Endodermal cell (in vitro differentiated cells): Measurements from ENCODE around the gene IL1RL1. TPM values are rescaled to one million over a fixed set of nuclear protein-coding genes. Genes with fewer than 3 reads are reported as not detected.

Source experiments
- DNase-seq: peaks from one replicate; pipeline ENCODE4 v3.0.0-alpha.2; 2017
- H3K27ac ChIP-seq: 2 replicates; pipeline ENCODE4 v1.5.1; 2013; ENCODE audit warnings: mild to moderate bottlenecking, low read depth, low read length, moderate library complexity
- H3K27me3 ChIP-seq: 2 replicates; pipeline ENCODE4 v1.6.1; 2013; ENCODE audit warnings: mild to moderate bottlenecking, low read length, moderate library complexity; ENCODE audit not compliant: insufficient read depth, control insufficient read depth, poor library complexity, severe bottlenecking
- H3K36me3 ChIP-seq: 2 replicates; pipeline ENCODE4 v1.7.0; 2013; ENCODE audit warnings: mild to moderate bottlenecking, low read length, moderate library complexity; ENCODE audit not compliant: control insufficient read depth, insufficient read depth
- H3K4me1 ChIP-seq: one replicate; pipeline ENCODE4 v1.7.0; 2013; ENCODE audit warnings: low read length; ENCODE audit not compliant: control insufficient read depth, insufficient read depth
- H3K4me3 ChIP-seq: 2 replicates; pipeline ENCODE4 v1.5.1; 2013; ENCODE audit warnings: mild to moderate bottlenecking, low read length, moderate library complexity
- H3K9ac ChIP-seq: 2 replicates; pipeline ENCODE4 v1.6.1; 2013; ENCODE audit warnings: mild to moderate bottlenecking, low read length, moderate library complexity; ENCODE audit not compliant: poor library complexity, severe bottlenecking; ENCODE audit errors: extremely low read depth
- H3K9me3 ChIP-seq: 2 replicates; pipeline ENCODE4 v1.6.1; 2013; ENCODE audit warnings: mild to moderate bottlenecking, low read length, moderate library complexity; ENCODE audit not compliant: control insufficient read depth
- H3K27ac Mint-ChIP-seq: 2 replicates; pipeline ENCODE4 v1.8.0; 2020; ENCODE audit warnings: mixed read lengths
- H3K27me3 Mint-ChIP-seq: 2 replicates; pipeline ENCODE4 v1.8.0; 2021; ENCODE audit warnings: mild to moderate bottlenecking, mixed read lengths; ENCODE audit not compliant: insufficient read depth
- H3K36me3 Mint-ChIP-seq: 2 replicates; pipeline ENCODE4 v1.8.0; 2020; ENCODE audit warnings: low read depth, mixed read lengths
- H3K4me1 Mint-ChIP-seq: 2 replicates; pipeline ENCODE4 v1.8.0; 2020; ENCODE audit warnings: mixed read lengths
- H3K4me3 Mint-ChIP-seq: 2 replicates; pipeline ENCODE4 v1.8.0; 2020; ENCODE audit warnings: mild to moderate bottlenecking, moderate library complexity, mixed read lengths
- H3K9me3 Mint-ChIP-seq: 2 replicates; pipeline ENCODE4 v1.8.0; 2020; ENCODE audit warnings: mild to moderate bottlenecking, mixed read lengths
- WGBS, 2 experiments: methylation state at CpG; one replicate each; pipeline versions ENCODE4 v1.1.5 to v1.1.7; 2013; ENCODE audit warnings: missing lambda C conversion rate in 2 of 2, mixed read lengths in 1 of 2; ENCODE audit not compliant: insufficient coverage in 1 of 2, insufficient read length in 1 of 2; 5-methylcytosine and 5-hydroxymethylcytosine counted together
- total RNA-seq, 2 donors: library from RNA; stranded (reverse); fragmentation: NEBNext Ultra II Directional in 1 of 2; extraction: Animal tissue kit (Norgen Biotek cat#: 25700) in 1 of 2; gene quantifications; 2 replicates in 1 of 2; 3 replicates in 1 of 2; pipeline ENCODE4 v1.2.1, GENCODE V29; 2021
- TF ChIP-seq, protein P1 (sequence below): fragments of 200-600 bp; sonication (generic); conservative IDR thresholded peaks from 2 replicates; pipeline ENCODE4 v1.5.0; 2021; ENCODE audit warnings: antibody characterized with exemption, mild to moderate bottlenecking

IL1RL1 gene
- total RNA-seq, 2 donors from 2014 or later: 0.75 to 0.84 TPM

DNA sequence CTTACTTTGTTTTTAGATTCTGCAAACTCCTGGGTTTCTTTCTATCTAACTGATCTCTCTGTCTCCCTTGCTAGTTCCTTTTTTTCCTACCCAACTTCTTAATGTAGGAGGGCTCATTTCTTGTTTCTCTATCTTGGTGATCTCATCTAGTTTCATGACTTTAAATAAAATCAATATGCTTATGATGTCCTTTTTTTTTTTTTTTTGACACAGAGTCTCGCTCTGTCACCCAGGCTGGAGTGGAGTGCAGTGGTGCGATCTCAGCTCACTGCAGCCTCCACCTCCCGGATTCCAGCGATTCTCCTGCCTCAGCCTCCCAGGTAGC is 42.2 kb upstream of the IL1RL1 start:
- no peaks in the 10 kb centered on the region for H3K4me1 ChIP-seq
- 96 to 100% methylated on average over 2 to 4 of the region's 4 CpGs for WGBS, 2 experiments
- no peak overlapping the region for H3K4me3 Mint-ChIP-seq
- TF ChIP-seq, protein P1, sequence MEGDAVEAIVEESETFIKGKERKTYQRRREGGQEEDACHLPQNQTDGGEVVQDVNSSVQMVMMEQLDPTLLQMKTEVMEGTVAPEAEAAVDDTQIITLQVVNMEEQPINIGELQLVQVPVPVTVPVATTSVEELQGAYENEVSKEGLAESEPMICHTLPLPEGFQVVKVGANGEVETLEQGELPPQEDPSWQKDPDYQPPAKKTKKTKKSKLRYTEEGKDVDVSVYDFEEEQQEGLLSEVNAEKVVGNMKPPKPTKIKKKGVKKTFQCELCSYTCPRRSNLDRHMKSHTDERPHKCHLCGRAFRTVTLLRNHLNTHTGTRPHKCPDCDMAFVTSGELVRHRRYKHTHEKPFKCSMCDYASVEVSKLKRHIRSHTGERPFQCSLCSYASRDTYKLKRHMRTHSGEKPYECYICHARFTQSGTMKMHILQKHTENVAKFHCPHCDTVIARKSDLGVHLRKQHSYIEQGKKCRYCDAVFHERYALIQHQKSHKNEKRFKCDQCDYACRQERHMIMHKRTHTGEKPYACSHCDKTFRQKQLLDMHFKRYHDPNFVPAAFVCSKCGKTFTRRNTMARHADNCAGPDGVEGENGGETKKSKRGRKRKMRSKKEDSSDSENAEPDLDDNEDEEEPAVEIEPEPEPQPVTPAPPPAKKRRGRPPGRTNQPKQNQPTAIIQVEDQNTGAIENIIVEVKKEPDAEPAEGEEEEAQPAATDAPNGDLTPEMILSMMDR: no peak
- peaks cover 6% of the 10 kb centered on the region for H3K9me3 ChIP-seq
- peaks cover 11% of the 10 kb centered on the region for H3K27me3 Mint-ChIP-seq
- no peak overlapping the region for H3K27ac ChIP-seq
- no peaks in the 10 kb centered on the region for H3K27me3 ChIP-seq
- H3K4me1 Mint-ChIP-seq: peaks cover 2% of the 10 kb centered on the region
- no peaks in the 10 kb centered on the region for H3K36me3 Mint-ChIP-seq
- H3K9ac ChIP-seq: no peak overlapping the region
- H3K27ac Mint-ChIP-seq: no peak overlapping the region
- no peaks in the 10 kb centered on the region for H3K36me3 ChIP-seq
- no peak overlapping the region for H3K4me3 ChIP-seq
- no peak for DNase-seq
- no peaks in the 10 kb centered on the region for H3K9me3 Mint-ChIP-seq

DNA sequence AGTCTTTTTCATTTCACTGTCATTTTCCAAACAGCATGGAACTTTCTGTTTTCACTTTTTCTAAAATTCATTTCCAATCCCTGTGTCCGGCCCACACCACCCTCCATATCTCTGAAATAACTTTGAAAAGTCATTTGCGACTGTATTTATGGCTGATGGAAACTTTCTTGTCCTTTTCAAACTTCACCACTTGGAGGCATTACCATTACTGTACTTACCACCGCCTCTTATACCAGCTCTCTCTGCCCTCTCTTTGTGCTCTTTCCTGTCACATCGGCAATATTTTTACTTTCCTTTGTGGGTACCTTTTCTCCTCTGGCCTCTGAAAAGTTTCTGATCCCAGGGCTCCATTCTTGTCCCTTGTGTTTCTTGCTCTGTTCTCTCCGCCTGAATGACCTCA is 39.5 kb upstream of the IL1RL1 start:
- no peak overlapping the region for H3K27ac ChIP-seq
- Mint-ChIP-seq H3K9me3 (peaks cover 24% of the 10 kb centered on the region), H3K4me3 (no peak overlapping the region), H3K36me3 (peaks cover 4% of the 10 kb centered on the region), H3K27me3 (peaks cover 11% of the 10 kb centered on the region), H3K4me1 (peaks cover 11% of the 10 kb centered on the region), H3K27ac (no peak overlapping the region)
- TF ChIP-seq, protein P1: peak; percentile 45
- peaks cover 28% of the 10 kb centered on the region for H3K9me3 ChIP-seq
- DNase-seq: no peak
- H3K27me3 ChIP-seq: no peaks in the 10 kb centered on the region
- no peaks in the 10 kb centered on the region for H3K36me3 ChIP-seq
- 87 to 92% methylated on average over 4 to 5 of the region's 5 CpGs for WGBS, 2 experiments
- H3K4me1 ChIP-seq: peaks cover 10% of the 10 kb centered on the region
- H3K9ac ChIP-seq: no peak overlapping the region
- H3K4me3 ChIP-seq: no peak overlapping the region

DNA sequence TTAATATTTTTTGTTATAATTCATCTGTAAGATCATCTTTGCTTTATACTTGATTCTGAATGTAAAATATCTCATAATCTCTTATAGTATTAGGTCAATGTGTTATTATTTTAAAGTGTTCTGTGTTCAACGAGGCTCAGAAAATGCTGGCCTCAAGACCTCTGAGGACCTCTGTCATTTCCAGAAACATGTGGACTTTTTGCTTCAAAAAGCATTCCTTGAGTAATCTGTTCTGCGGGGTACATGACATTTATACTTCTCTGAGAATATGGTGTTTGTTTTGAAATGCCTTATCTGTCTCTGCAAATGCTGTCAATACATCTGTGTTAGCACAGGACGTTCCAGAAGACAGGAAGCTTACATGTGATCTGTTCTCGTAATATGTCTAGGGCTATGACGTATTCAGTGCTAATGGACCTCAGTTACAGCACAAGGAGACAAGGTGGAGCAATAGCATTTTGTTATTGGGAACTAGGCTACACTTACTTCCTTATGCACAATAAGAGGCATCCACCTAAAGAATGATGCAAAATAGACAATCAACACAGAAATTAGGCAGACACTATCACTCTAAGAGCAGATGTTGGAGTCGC is 37.6 kb upstream of the IL1RL1 start:
- WGBS, 2 experiments: 93 to 94% methylated on average over 5 to 6 of the region's 6 CpGs

More for the DNA sequence above, 37.6 kb upstream of the IL1RL1 start:
- H3K27ac Mint-ChIP-seq: no peak overlapping the region
- peaks cover 24% of the 10 kb centered on the region for H3K9me3 Mint-ChIP-seq
- DNase-seq: no peak
- peaks cover 28% of the 10 kb centered on the region for H3K9me3 ChIP-seq
- no peak overlapping the region for H3K9ac ChIP-seq
- H3K27me3 Mint-ChIP-seq: peaks cover 11% of the 10 kb centered on the region
- TF ChIP-seq, protein P1: no peak
- no peaks in the 10 kb centered on the region for H3K27me3 ChIP-seq
- no peak overlapping the region for H3K27ac ChIP-seq
- H3K4me3 ChIP-seq: peak overlapping the region; percentile 70
- H3K4me3 Mint-ChIP-seq: no peak overlapping the region
- no peaks in the 10 kb centered on the region for H3K36me3 ChIP-seq
- H3K4me1 Mint-ChIP-seq: peaks cover 26% of the 10 kb centered on the region
- H3K36me3 Mint-ChIP-seq: peaks cover 4% of the 10 kb centered on the region
- H3K4me1 ChIP-seq: peaks cover 16% of the 10 kb centered on the region
